Esophagus squamous epithelium (tissue), 5 donors: ENCODE measurements around the gene PROCA1. TPM values are rescaled to one million over a fixed set of nuclear protein-coding genes. Genes with fewer than 3 reads are reported as not detected.

Experiments used
- DNase-seq: peaks from one replicate; lab custom pipeline; 2025; lab: John Stamatoyannopoulos, UW
- H3K27ac ChIP-seq, 4 donors: fragments of 200-600 bp; sonication (generic); one replicate each; pipeline ENCODE4 v1.5.1; 2016 to 2019; ENCODE audit warnings: mild to moderate bottlenecking in 1 of 4
- H3K27me3 ChIP-seq, 4 donors: fragments of 200-600 bp; sonication (generic); 1 replicate in 3 of 4; 2 replicates in 1 of 4; pipeline versions ENCODE4 v1.5.1 to v1.6.0; 2017 to 2021; ENCODE audit warnings: antibody characterized with exemption in 1 of 4
- H3K36me3 ChIP-seq, 3 donors: fragments of 200-600 bp; sonication (generic); one replicate each; pipeline ENCODE4 v1.5.1; 2016 to 2019
- H3K4me1 ChIP-seq, 3 donors: fragments of 200-600 bp; sonication (generic); one replicate each; pipeline ENCODE4 v1.5.1; 2017 to 2019
- H3K4me3 ChIP-seq, 4 donors: fragments of 200-600 bp; sonication (generic); 1 replicate in 3 of 4; 2 replicates in 1 of 4; pipeline ENCODE4 v1.5.1; 2016 to 2019; ENCODE audit warnings: mild to moderate bottlenecking in 2 of 4, moderate library complexity in 1 of 4
- H3K9me3 ChIP-seq, 3 donors: fragments of 200-600 bp; sonication (generic); one replicate each; pipeline ENCODE4 v1.5.1; 2016 to 2019
- CTCF ChIP-seq, 6 experiments: fragments of 450-650 bp in 4 of 6; fragments of 200-600 bp in 2 of 6; sonication (generic) in 2 of 6; IDR thresholded peaks; one replicate each; pipeline ENCODE4 v1.5.1; 2016 to 2019; ENCODE audit warnings: antibody characterized with exemption in 6 of 6, mild to moderate bottlenecking in 4 of 6, moderate library complexity in 4 of 6
- POLR2A ChIP-seq, 4 donors: fragments of 450-650 bp; IDR thresholded peaks; one replicate each; pipeline ENCODE4 v1.6.1; 2017; ENCODE audit warnings: antibody characterized with exemption in 4 of 4, mild to moderate bottlenecking in 4 of 4, moderate library complexity in 3 of 4
- WGBS, 2 donors: methylation state at CpG; one replicate each; pipeline ENCODE4 v1.1.5; 2018; 5-methylcytosine and 5-hydroxymethylcytosine counted together
- intact Hi-C: fragments of 100-400 bp; cut with DNase I; formaldehyde crosslinking; loops from one replicate; pipeline ENCODE4 v1.15.0; 2022
- total RNA-seq, 4 donors: library from RNA; depleted of rRNA; stranded (reverse); fragments of >200 nt; gene quantifications; one replicate each; pipeline ENCODE4 v1.1.0, GENCODE V29; 2016
- donor health status: DM: yes; HTN: yes; CAD: no.

PROCA1 gene
- total RNA-seq, 4 donors from 2014 or later: 0.48 to 1.1 (median 0.64) TPM; not detected in 1

DNA sequence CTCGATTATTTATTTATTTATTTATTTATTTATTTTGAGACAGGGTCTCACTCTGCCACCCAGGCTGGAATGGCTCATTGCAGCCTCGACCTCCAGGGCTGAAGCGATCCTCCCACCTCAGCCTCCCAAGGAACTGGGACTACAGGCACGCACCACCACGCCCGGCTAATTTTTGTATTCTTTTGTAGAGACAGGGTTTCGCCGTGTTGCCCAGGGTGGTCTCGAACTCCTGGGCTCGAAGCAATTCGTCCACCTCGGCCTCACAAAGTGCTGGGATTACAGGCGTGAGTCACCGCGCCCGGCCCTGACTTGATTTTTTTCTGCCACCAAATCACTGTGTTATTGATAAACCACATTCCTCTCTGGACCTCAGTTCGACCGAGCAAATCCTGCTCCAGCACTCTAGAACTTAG is 7.3 kb upstream of the PROCA1 start:
- TF ChIP-seq CTCF (IDR thresholded peaks at IDR 0.05) (no peak), POLR2A (IDR thresholded peaks at IDR 0.05) (peak in 1 of 4 donors; percentile 0)
- peaks cover 38 to 78% (median 53%) of the 10 kb centered on the region in 3 donors for H3K4me1 ChIP-seq
- H3K9me3 ChIP-seq: no peaks in the 10 kb centered on the region
- H3K4me3 ChIP-seq: peak overlapping the region; percentile 73 to 97 (median 89)
- peak overlapping the region; percentile 93 to 97 (median 95) for H3K27ac ChIP-seq
- 24 to 27% methylated on average over 14 to 18 of the region's 18 CpGs for WGBS, 2 donors
- DNase-seq: no peak
- intact Hi-C loops: no loop called here
- H3K36me3 ChIP-seq: peaks cover 6 to 53% (median 11%) of the 10 kb centered on the region in 3 donors
- H3K27me3 ChIP-seq: peaks cover 0 to 15% (median 0%) of the 10 kb centered on the region in 4 donors

DNA sequence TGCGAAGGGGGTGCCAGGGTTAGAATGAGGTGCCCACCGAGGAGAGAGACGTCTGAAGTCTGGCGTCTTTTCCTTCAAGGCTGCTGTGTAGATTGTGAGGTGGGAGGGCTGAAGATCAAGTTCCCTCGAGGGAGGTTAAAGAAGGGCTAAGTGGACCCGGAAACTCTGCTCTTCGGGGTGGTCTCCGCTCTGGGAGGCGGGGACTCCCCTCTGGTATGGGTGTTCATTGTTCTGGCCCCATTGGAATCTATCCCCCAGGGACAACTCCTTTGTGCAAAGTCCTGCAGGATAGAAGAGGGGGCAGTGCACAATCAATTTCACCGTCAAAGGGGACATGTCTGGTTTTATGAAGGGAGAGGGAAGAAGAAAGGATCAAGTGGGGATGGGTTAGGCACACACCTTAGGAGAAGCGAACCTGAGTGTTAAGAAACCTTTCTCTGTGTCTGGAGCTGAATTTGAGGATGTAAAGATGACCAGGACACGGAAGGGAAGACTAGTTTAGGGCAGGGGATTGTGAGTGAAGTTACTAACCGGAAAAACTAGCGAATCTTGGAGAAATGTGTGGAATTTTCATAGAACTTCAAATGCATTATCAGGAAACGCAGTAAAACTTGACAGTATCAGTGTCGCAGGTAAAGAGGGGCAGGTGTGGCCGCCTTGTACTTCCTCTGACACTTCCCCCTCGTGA is 6.8 kb upstream of the PROCA1 start:
- no peak for DNase-seq
- H3K27ac ChIP-seq: peak overlapping the region; percentile 93 to 97 (median 95)
- H3K9me3 ChIP-seq: no peaks in the 10 kb centered on the region
- intact Hi-C loops: no loop called here
- peaks cover 4 to 53% (median 10%) of the 10 kb centered on the region in 3 donors for H3K36me3 ChIP-seq
- TF ChIP-seq POLR2A (IDR thresholded peaks at IDR 0.05) (no peak), CTCF (IDR thresholded peaks at IDR 0.05) (no peak)
- 32 to 39% methylated on average over 15 to 16 of the region's 18 CpGs for WGBS, 2 donors
- peaks cover 0 to 15% (median 0%) of the 10 kb centered on the region in 4 donors for H3K27me3 ChIP-seq
- peaks cover 38 to 72% (median 50%) of the 10 kb centered on the region in 3 donors for H3K4me1 ChIP-seq
- H3K4me3 ChIP-seq: peak overlapping the region; percentile 43 to 97 (median 89)

DNA sequence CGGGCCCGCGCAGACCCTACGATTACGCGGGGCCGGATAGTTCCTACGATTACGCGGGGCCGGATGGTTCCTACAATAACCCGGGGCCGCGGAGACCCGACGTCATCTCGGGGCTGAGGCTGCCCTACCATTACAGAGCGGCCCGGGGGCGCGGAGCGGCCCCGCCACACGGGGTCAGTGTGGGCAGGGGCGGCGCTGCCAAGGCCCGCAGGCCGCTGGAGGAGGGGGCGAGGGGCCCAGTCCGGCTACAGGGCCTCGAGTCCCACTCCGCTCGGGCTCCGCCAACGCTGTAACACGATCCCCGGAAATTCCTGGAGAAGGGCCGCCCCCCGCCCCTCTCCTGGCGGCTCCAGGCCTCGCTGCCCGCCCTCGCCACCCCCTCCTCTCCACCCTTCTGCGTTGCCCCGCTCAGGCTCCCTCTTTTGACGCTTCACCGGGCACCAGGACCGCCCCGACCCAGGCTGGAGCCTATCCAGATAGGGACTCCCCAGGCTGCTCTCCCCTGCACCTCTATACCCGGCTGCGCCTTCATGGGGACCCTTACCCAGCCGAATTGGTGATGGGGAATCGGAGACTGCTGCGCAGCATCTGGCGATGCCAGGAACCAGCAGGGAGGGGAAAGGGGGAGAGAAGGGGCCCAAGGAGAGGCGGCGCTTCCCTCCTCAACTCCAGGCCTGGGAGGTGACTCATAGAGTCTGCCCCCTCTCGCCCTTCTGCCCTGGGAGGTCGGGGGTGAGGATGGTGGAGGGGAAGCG is 6.1 kb upstream of the PROCA1 start, which contains the start of gene RAB34:
Gene RAB34 (minus strand): TSS at position 291 of the 755 bp plus-strand sequence. CDS start 602 bp downstream, outside the sequence.
- peak in 1 of 4 donors; percentile 57 for TF ChIP-seq POLR2A (IDR thresholded peaks at IDR 0.05)
- peak in 1 of 6 experiments; percentile 9 for TF ChIP-seq CTCF (IDR thresholded peaks at IDR 0.05)
- peaks cover 0 to 46% (median 2%) of the 10 kb centered on the region in 3 donors for H3K36me3 ChIP-seq
- H3K9me3 ChIP-seq: no peaks in the 10 kb centered on the region
- H3K27ac ChIP-seq: peak within 1 kb of the TSS; percentile 93 to 97 (median 95)
- peaks cover 0 to 15% (median 0%) of the 10 kb centered on the region in 4 donors for H3K27me3 ChIP-seq
- H3K4me1 ChIP-seq: peaks cover 33 to 67% (median 43%) of the 10 kb centered on the region in 3 donors
- DNase-seq: no peak
- intact Hi-C loops: no loop called here
- H3K4me3 ChIP-seq: peak within 1 kb of the TSS; percentile 43 to 93 (median 74)
- WGBS, 2 donors: 11% methylated on average over 5 of the region's 60 CpGs; no CpG with 5 or more reads in 1 of the 2 donors

DNA sequence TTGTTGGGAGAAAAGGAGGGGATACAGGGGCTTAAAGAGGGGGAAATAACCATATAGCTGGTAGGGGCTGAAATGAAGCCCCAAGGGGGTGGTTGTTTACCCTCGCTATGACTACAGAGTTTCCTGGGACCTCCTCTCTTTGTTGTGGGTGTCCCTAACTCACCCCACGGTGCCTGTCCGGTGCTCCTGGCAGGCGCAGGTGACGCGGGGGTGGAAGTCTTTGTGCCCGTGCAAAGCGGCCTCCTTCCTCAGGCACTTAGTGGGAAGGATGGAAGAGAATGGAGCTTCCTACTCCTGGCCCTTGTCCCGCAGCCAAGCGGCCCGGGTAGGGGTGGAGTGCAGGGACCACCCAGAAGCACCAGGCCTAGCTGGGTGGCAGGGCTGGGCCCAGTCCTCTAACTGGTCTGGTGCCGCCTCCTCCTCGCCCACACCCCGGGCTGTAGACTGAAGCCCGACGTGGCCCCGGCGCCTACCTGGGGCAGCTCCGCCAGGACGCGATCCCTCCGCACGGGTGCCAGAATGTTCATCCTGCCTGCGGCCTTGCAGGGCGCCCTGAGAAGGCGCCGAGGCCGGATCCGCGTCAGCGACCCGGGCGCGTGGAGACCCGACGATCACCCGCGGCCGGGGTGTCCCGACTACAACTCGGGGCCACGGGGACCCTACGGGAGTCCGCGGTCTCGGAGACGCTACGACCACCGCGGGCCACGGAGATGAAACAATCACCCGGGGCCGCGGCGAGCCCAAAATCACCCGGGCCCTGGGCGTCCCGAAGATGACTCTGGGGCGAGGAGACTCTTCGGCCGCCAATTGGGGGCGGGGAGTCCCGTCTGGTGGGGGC is 5.3 kb upstream of the PROCA1 start:
- Histone ChIP-seq H3K27ac (peak overlapping the region; percentile 93 to 97 (median 95)), H3K36me3 (peaks cover 0 to 38% (median 0%) of the 10 kb centered on the region in 3 donors), H3K4me3 (peak overlapping the region; percentile 43 to 93 (median 74)), H3K27me3 (peaks cover 0 to 15% (median 0%) of the 10 kb centered on the region in 4 donors), H3K4me1 (peaks cover 31 to 67% (median 35%) of the 10 kb centered on the region in 3 donors), H3K9me3 (no peaks in the 10 kb centered on the region)
- no peak for DNase-seq
- WGBS, 2 donors: 38 to 44% methylated on average over 1 to 11 of the region's 63 CpGs
- intact Hi-C loops: no loop called here
- TF ChIP-seq POLR2A (IDR thresholded peaks at IDR 0.05): no peak
- no peak for TF ChIP-seq CTCF (IDR thresholded peaks at IDR 0.05)
